Bronchial epithelial cell (primary cell): Measurements from ENCODE around the gene CEBPE. TPM values are rescaled to one million over a fixed set of nuclear protein-coding genes. Genes with fewer than 3 reads are reported as not detected.

Source experiments
- DNase-seq: peaks from one replicate; pipeline ENCODE4 v3.0.0-alpha.2; 2010; ENCODE audit warnings: low read depth
- FAIRE-seq: peaks from 2 replicates; lab custom pipeline; 2011; peaks lifted over from hg19 to GRCh38; lab: Jason Lieb, UNC
- H3K27me3 ChIP-seq: 2 replicates; pipeline ENCODE4 v1.5.1; 2011; ENCODE audit warnings: low read length; ENCODE audit not compliant: control insufficient read depth, insufficient read depth
- H3K36me3 ChIP-seq: 2 replicates; pipeline ENCODE4 v1.5.1; 2011; ENCODE audit warnings: low read length; ENCODE audit not compliant: control insufficient read depth, insufficient read depth
- H3K4me3 ChIP-seq: 2 replicates; pipeline ENCODE4 v1.5.1; 2011; ENCODE audit warnings: mild to moderate bottlenecking, low read depth, low read length, control low read depth
- CTCF ChIP-seq: IDR thresholded peaks from 2 replicates; pipeline ENCODE4 v1.5.1; 2011; ENCODE audit warnings: mild to moderate bottlenecking, moderate library complexity, low read length, control low read depth, inconsistent platforms; ENCODE audit not compliant: insufficient read depth, severe bottlenecking
- total RNA-seq: library from RNA; depleted of rRNA; stranded (reverse); fragments of >200 nt; gene quantifications from 2 replicates; pipeline ENCODE4 v1.2.1, GENCODE V29; 2014

CEBPE gene
- total RNA-seq, 1 donor from 2014 or later, result not detected

GRCh38 chr14:23102801-23103200, 16.3 kb downstream of the CEBPE start:
- no peak for TF ChIP-seq CTCF
- H3K36me3 ChIP-seq, result peaks cover under 1% of the 10 kb centered on the region
- H3K27me3 ChIP-seq, result no peaks in the 10 kb centered on the region
- no peak for DNase-seq
- no peak for FAIRE-seq
- no peak overlapping the region for H3K4me3 ChIP-seq

- DNase-seq (no peak), FAIRE-seq (no peak)
- Histone ChIP-seq H3K36me3 (peaks cover 4% of the 10 kb centered on the region), H3K27me3 (no peaks in the 10 kb centered on the region), H3K4me3 (no peak overlapping the region)
- no peak for TF ChIP-seq CTCF
Measured at GRCh38 chr14:23101986-23102625, 16.9 kb downstream of the CEBPE start.

GRCh38 chr14:23101213-23101970, 17.7 kb downstream of the CEBPE start:
- Histone ChIP-seq H3K36me3 (peaks cover 4% of the 10 kb centered on the region), H3K4me3 (no peak overlapping the region), H3K27me3 (no peaks in the 10 kb centered on the region)
- DNase-seq (no peak), FAIRE-seq (no peak)
- TF ChIP-seq CTCF, result no peak

- H3K27me3 ChIP-seq, result no peaks in the 10 kb centered on the region
- no peak overlapping the region for H3K4me3 ChIP-seq
- no peak for FAIRE-seq
- H3K36me3 ChIP-seq, result peaks cover 4% of the 10 kb centered on the region
- no peak for TF ChIP-seq CTCF
- no peak for DNase-seq
Measured at GRCh38 chr14:23099212-23099861, 19.7 kb downstream of the CEBPE start.

- no peak for FAIRE-seq
- no peak for TF ChIP-seq CTCF
- H3K4me3 ChIP-seq, result no peak overlapping the region
- peaks cover 5% of the 10 kb centered on the region for H3K36me3 ChIP-seq
- H3K27me3 ChIP-seq, result no peaks in the 10 kb centered on the region
- DNase-seq, result no peak
Measured at GRCh38 chr14:23097786-23098185, 21.3 kb downstream of the CEBPE start.
